ENCODE measurements around the gene EID3.

GRCh38 chr12:104351057-104351983 is 47.8 kb downstream of the EID3 start:
- TF ChIP-seq MAX (IDR thresholded peaks at IDR 0.05), result no peak
- TF ChIP-seq CTCF (IDR thresholded peaks at IDR 0.05; ENCODE audit: low read depth, low read length, missing input control), result no peak
- TF ChIP-seq JUND (IDR thresholded peaks at IDR 0.05), result no peak
- no peak for TF ChIP-seq HNF4G (IDR thresholded peaks at IDR 0.05)
- TF ChIP-seq RXRA (IDR thresholded peaks at IDR 0.05), result no peak
- no peak for TF ChIP-seq NR2F2 (IDR thresholded peaks at IDR 0.05)
- TF ChIP-seq ZBTB33 (IDR thresholded peaks at IDR 0.05), result no peak
- TF ChIP-seq TAF1 (conservative IDR thresholded peaks at IDR 0.05), result no peak

All from liver (tissue), 3 donors.